HG02642 (cell line): ENCODE measurements around the gene TENM4.

Experiments
- ATAC-seq: cut with Tn5 transposase; IDR thresholded peaks from one replicate; pipeline ENCODE4 v1.9.1; 2021; ENCODE audit warnings: mild to moderate bottlenecking; ENCODE audit not compliant: unreplicated experiment, poor library complexity

The TENM4 gene

GRCh38 chr11:79393362-79394043, 47.3 kb downstream of the TENM4 start:
- no peak for ATAC-seq

GRCh38 chr11:79392161-79392560, 48.7 kb downstream of the TENM4 start:
- ATAC-seq, result no peak

GRCh38 chr11:79390923-79391322, 49.9 kb downstream of the TENM4 start:
- ATAC-seq, result no peak

- ATAC-seq, result no peak
These were observed 50.4 kb downstream of the TENM4 start for GRCh38 chr11:79390477-79390876.

GRCh38 chr11:79388201-79388600, 52.6 kb downstream of the TENM4 start:
- no peak for ATAC-seq

GRCh38 chr11:79383874-79384273, 57.0 kb downstream of the TENM4 start:
- no peak for ATAC-seq

GRCh38 chr11:79382301-79383050, 58.4 kb downstream of the TENM4 start:
- ATAC-seq, result no peak

GRCh38 chr11:79381036-79381435, 59.8 kb downstream of the TENM4 start:
- no peak for ATAC-seq

- no peak for ATAC-seq
These were observed 63.4 kb downstream of the TENM4 start for GRCh38 chr11:79377406-79377805.

- ATAC-seq, result no peak
These were observed 64.8 kb downstream of the TENM4 start for GRCh38 chr11:79375818-79376550.

GRCh38 chr11:79374727-79375126, 66.1 kb downstream of the TENM4 start:
- no peak for ATAC-seq

GRCh38 chr11:79371724-79372123, 69.1 kb downstream of the TENM4 start:
- no peak for ATAC-seq

GRCh38 chr11:79371152-79371551, 69.7 kb downstream of the TENM4 start:
- ATAC-seq, result no peak

GRCh38 chr11:79369055-79369454, 71.8 kb downstream of the TENM4 start:
- ATAC-seq, result no peak

GRCh38 chr11:79367844-79368243, 73.0 kb downstream of the TENM4 start:
- no peak for ATAC-seq

- ATAC-seq, result no peak
These were observed 74.6 kb downstream of the TENM4 start for GRCh38 chr11:79366218-79366617.

GRCh38 chr11:79363861-79364378, 76.9 kb downstream of the TENM4 start:
- no peak for ATAC-seq

- ATAC-seq, result no peak
These were observed 77.6 kb downstream of the TENM4 start for GRCh38 chr11:79363256-79363655.

GRCh38 chr11:79362821-79363220, 78.0 kb downstream of the TENM4 start:
- no peak for ATAC-seq

- ATAC-seq, result no peak
These were observed 78.5 kb downstream of the TENM4 start for GRCh38 chr11:79362206-79362757.

- ATAC-seq, result no peak
These were observed 82.6 kb downstream of the TENM4 start for GRCh38 chr11:79358258-79358657.
